HL-60 (cell line): ENCODE results near the gene NEB.

Experiments
- DNase-seq, 2 experiments: peaks; one replicate each; pipeline ENCODE4 v3.0.0-alpha.2; 2010 to 2020; ENCODE audit warnings: low read depth in 1 of 2, low spot score in 1 of 2
- H3K27ac ChIP-seq: fragments of 250-450 bp; sonication (Bioruptor Pico); replicated peaks from 2 replicates; pipeline ENCODE4 v1.5.1; 2020; ENCODE audit warnings: mild to moderate bottlenecking, moderate library complexity
- H3K27me3 ChIP-seq: fragments of 250-450 bp; sonication (Bioruptor Pico); 2 replicates; pipeline ENCODE4 v1.5.1; 2021; ENCODE audit warnings: mild to moderate bottlenecking, moderate library complexity; ENCODE audit not compliant: insufficient read depth, poor library complexity, severe bottlenecking
- H3K4me3 ChIP-seq: replicated peaks from 2 replicates; pipeline ENCODE4 v1.5.1; 2011; ENCODE audit warnings: mild to moderate bottlenecking, control low read depth, low read length; ENCODE audit not compliant: insufficient read depth
- GABPA ChIP-seq: IDR thresholded peaks from 2 replicates; pipeline ENCODE4 v1.6.1; 2012; ENCODE audit warnings: low read depth
- POLR2AphosphoS5 ChIP-seq: IDR thresholded peaks from 2 replicates; pipeline ENCODE4 v1.6.1; 2012; ENCODE audit warnings: low read depth
- SPI1 ChIP-seq: IDR thresholded peaks from 2 replicates; pipeline ENCODE4 v1.6.1; 2012; ENCODE audit warnings: low read depth, mild to moderate bottlenecking, borderline replicate concordance
- TF ChIP-seq, protein P1 (sequence below): IDR thresholded peaks from 2 replicates; pipeline ENCODE4 v1.6.1; 2012; ENCODE audit warnings: low read depth; ENCODE audit not compliant: insufficient replicate concordance
- TF ChIP-seq, protein P2 (sequence below): IDR thresholded peaks from one replicate; pipeline ENCODE4 v1.5.1; 2011; ENCODE audit warnings: low read length, control low read depth, inconsistent platforms; ENCODE audit not compliant: insufficient read depth

NEB gene

DNA sequence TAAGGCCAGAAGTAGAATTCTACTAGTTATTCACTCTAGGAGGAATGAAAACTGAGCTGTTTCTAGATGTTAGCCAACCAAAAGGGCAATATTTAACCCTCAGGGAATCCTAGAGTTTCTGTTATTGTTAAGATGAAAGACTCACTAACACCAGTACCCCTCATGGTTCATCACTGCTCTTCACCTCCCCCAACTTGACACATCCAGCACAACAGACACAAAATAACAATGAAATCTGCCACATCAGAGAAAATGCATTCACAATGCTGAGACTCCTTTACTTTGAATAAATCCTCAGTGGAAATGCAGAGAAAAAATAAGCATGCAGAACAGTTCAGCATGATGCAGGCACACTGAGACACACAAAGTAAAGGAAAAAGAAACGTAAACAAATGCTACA, 213.3 kb downstream of the NEB start:
- TF ChIP-seq SPI1 (no peak), POLR2AphosphoS5 (no peak), GABPA (no peak)
- TF ChIP-seq, protein P1, sequence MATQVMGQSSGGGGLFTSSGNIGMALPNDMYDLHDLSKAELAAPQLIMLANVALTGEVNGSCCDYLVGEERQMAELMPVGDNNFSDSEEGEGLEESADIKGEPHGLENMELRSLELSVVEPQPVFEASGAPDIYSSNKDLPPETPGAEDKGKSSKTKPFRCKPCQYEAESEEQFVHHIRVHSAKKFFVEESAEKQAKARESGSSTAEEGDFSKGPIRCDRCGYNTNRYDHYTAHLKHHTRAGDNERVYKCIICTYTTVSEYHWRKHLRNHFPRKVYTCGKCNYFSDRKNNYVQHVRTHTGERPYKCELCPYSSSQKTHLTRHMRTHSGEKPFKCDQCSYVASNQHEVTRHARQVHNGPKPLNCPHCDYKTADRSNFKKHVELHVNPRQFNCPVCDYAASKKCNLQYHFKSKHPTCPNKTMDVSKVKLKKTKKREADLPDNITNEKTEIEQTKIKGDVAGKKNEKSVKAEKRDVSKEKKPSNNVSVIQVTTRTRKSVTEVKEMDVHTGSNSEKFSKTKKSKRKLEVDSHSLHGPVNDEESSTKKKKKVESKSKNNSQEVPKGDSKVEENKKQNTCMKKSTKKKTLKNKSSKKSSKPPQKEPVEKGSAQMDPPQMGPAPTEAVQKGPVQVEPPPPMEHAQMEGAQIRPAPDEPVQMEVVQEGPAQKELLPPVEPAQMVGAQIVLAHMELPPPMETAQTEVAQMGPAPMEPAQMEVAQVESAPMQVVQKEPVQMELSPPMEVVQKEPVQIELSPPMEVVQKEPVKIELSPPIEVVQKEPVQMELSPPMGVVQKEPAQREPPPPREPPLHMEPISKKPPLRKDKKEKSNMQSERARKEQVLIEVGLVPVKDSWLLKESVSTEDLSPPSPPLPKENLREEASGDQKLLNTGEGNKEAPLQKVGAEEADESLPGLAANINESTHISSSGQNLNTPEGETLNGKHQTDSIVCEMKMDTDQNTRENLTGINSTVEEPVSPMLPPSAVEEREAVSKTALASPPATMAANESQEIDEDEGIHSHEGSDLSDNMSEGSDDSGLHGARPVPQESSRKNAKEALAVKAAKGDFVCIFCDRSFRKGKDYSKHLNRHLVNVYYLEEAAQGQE: no peak
- TF ChIP-seq, protein P2, sequence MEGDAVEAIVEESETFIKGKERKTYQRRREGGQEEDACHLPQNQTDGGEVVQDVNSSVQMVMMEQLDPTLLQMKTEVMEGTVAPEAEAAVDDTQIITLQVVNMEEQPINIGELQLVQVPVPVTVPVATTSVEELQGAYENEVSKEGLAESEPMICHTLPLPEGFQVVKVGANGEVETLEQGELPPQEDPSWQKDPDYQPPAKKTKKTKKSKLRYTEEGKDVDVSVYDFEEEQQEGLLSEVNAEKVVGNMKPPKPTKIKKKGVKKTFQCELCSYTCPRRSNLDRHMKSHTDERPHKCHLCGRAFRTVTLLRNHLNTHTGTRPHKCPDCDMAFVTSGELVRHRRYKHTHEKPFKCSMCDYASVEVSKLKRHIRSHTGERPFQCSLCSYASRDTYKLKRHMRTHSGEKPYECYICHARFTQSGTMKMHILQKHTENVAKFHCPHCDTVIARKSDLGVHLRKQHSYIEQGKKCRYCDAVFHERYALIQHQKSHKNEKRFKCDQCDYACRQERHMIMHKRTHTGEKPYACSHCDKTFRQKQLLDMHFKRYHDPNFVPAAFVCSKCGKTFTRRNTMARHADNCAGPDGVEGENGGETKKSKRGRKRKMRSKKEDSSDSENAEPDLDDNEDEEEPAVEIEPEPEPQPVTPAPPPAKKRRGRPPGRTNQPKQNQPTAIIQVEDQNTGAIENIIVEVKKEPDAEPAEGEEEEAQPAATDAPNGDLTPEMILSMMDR: no peak
- H3K4me3 ChIP-seq: no peak overlapping the region

DNA sequence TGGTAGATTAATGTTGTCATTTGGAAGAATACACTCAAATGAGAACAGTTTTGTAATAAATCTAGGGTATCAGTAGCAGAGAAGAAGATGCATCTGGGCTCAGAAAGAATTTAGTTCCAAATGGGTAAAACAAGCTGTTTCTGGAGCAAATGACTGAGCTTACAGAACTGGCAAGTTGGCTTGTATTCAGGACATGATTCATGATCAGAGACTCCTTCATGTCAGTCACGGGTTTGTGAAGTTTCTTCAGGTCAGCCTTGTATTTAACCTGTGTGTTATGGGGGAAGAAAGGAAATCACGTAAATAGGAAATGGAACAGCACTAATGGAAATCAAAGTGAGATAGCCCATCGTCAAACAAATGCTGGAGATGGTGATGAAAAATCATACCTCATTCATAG, 215.5 kb downstream of the NEB start:
- no peak for TF ChIP-seq SPI1
- Histone ChIP-seq H3K27me3 (no peaks in the 10 kb centered on the region), H3K4me3 (no peak overlapping the region), H3K27ac (no peak overlapping the region)
- no peak for DNase-seq

More for the DNA sequence above, 213.3 kb downstream of the NEB start:
- DNase-seq: no peak
- H3K27me3 ChIP-seq: no peaks in the 10 kb centered on the region
- H3K27ac ChIP-seq: no peak overlapping the region

DNA sequence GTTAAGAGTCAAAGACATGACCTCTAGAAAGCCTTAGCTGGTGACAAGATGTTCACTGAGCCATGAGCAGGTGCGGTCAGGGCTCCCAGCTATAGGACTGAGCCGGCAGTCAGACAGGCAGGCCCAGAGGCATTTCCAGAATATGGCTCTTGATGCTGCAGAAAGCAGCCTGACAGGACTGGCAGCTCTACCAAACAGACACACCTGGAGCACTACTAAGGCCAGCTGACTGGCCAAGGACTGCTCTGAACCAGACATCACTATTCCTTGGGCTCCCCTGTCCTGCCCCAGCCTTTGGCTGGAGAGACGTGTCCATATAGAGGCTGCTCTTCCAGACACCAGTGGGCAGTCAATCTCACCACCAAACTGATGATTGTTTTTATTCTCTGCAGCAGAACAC, 225.8 kb downstream of the NEB start:
- H3K4me3 ChIP-seq: no peak overlapping the region
- TF ChIP-seq POLR2AphosphoS5 (no peak), GABPA (no peak), SPI1 (no peak)
- TF ChIP-seq, protein P1: no peak
- TF ChIP-seq, protein P2: no peak
- H3K27me3 ChIP-seq: no peaks in the 10 kb centered on the region
- DNase-seq: no peak
- no peak overlapping the region for H3K27ac ChIP-seq

DNA sequence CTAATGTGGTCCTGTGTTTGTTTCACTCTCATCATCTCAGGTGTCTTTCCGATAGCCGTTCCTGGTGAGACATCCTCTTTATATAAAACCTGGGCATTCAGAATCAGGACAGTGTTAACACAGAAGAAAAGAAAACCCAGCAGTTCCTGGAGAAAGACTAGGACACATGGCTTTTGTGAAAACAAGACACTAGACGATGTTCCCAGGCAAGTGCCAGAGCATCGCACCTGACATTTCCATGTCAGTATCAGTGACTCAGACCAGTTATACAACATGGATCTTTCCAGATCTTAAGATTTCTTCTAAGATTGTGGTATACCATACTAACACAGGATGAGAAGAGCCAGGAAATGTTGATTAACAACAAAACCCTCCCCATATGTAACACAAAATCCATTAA, 228.1 kb downstream of the NEB start:
- no peaks in the 10 kb centered on the region for H3K27me3 ChIP-seq
- no peak overlapping the region for H3K4me3 ChIP-seq
- TF ChIP-seq SPI1 (no peak), POLR2AphosphoS5 (no peak), GABPA (no peak)
- TF ChIP-seq, protein P1: no peak
- TF ChIP-seq, protein P2: no peak
- DNase-seq: no peak
- H3K27ac ChIP-seq: no peak overlapping the region
